B cell (primary cell): ENCODE results near the gene MRPL19. TPM values are rescaled to one million over a fixed set of nuclear protein-coding genes. Genes with fewer than 3 reads are reported as not detected.

Experiments used
- ATAC-seq: fragments of 200-7000 bp; cut with Tn5 transposase; one replicate; pipeline ENCODE4 v1.10.0; 2021; ENCODE audit warnings: low read depth, mild to moderate bottlenecking, moderate number of reproducible peaks, moderate library complexity
- CTCF ChIA-PET: fragments of 350-600 bp; sonication (Branson Sonifier 250); formaldehyde crosslinking; loops from one replicate; lab custom pipeline; 2021; ENCODE audit warnings: antibody characterized with exemption, inconsistent platforms; lab: Charles Lee
- POLR2A ChIA-PET: fragments of 350-600 bp; sonication (Branson Sonifier 250); formaldehyde crosslinking; loops from one replicate; lab custom pipeline; 2021; ENCODE audit warnings: antibody characterized with exemption; lab: Charles Lee
- DNase-seq: peaks from one replicate; pipeline ENCODE4 v3.0.0; 2013
- H2AFZ ChIP-seq: 2 replicates; pipeline ENCODE4 v1.6.1; 2012; ENCODE audit warnings: mild to moderate bottlenecking, low read depth, low read length; ENCODE audit not compliant: insufficient read depth, poor library complexity, severe bottlenecking
- H3K27ac ChIP-seq, 2 donors: 1 replicate in 1 of 2; 2 replicates in 1 of 2; pipeline ENCODE4 v1.5.1; 2012 to 2013; ENCODE audit warnings: low read length in 2 of 2, mild to moderate bottlenecking in 2 of 2, moderate library complexity in 1 of 2
- H3K27me3 ChIP-seq, 4 experiments: fragments of 200-600 bp in 1 of 4; sonication (generic) in 1 of 4; replicated peaks in 1 of 4; 1 replicate in 2 of 4; 2 replicates in 2 of 4; pipeline versions ENCODE4 v1.6.1 to v1.7.0; 2013 to 2016; ENCODE audit warnings: low read length in 3 of 4, mild to moderate bottlenecking in 2 of 4, mixed read lengths in 1 of 4, moderate library complexity in 1 of 4; ENCODE audit not compliant: insufficient read depth in 4 of 4, control insufficient read depth in 3 of 4; ENCODE audit errors: control extremely low read depth in 1 of 4
- H3K36me3 ChIP-seq, 2 experiments: replicated peaks in 1 of 2; 1 replicate in 1 of 2; 2 replicates in 1 of 2; pipeline versions ENCODE4 v1.6.1 to v1.7.1; 2013; ENCODE audit warnings: low read length in 1 of 2; ENCODE audit not compliant: insufficient read depth in 2 of 2, control insufficient read depth in 1 of 2; ENCODE audit errors: control extremely low read depth in 1 of 2, extremely low read depth in 1 of 2
- H3K4me1 ChIP-seq, 2 donors: fragments of 200-600 bp in 1 of 2; sonication (generic) in 1 of 2; 1 replicate in 1 of 2; 2 replicates in 1 of 2; pipeline versions ENCODE4 v1.5.1 to v1.6.1; 2013 to 2017; ENCODE audit warnings: low read length in 2 of 2; ENCODE audit not compliant: control insufficient read depth in 2 of 2, insufficient read depth in 2 of 2
- H3K4me2 ChIP-seq: replicated peaks from 2 replicates; pipeline ENCODE3; 2012; ENCODE audit warnings: mild to moderate bottlenecking, low read depth, low read length; ENCODE audit not compliant: poor library complexity, severe bottlenecking
- H3K4me3 ChIP-seq, 5 experiments: fragments of 200-600 bp in 1 of 5; sonication (generic) in 1 of 5; 1 replicate in 3 of 5; 2 replicates in 2 of 5; pipeline versions ENCODE4 v1.5.1 to v1.7.0; 2011 to 2016; ENCODE audit warnings: low read length in 4 of 5, mild to moderate bottlenecking in 4 of 5, low read depth in 2 of 5, control low read depth in 1 of 5, moderate library complexity in 1 of 5; ENCODE audit not compliant: insufficient read depth in 1 of 5; ENCODE audit errors: control extremely low read depth in 1 of 5, extremely low read depth in 1 of 5
- H3K79me2 ChIP-seq: fragments of 200-600 bp; sonication (generic); one replicate; pipeline ENCODE4 v1.6.0; 2016; ENCODE audit warnings: low read length; ENCODE audit not compliant: control insufficient read depth, insufficient read depth
- H3K9ac ChIP-seq: fragments of 200-600 bp; sonication (generic); 2 replicates; pipeline ENCODE4 v1.6.1; 2017; ENCODE audit warnings: mild to moderate bottlenecking, low read length, moderate library complexity
- H3K9me3 ChIP-seq, 3 donors: one replicate each; pipeline versions ENCODE4 v1.6.1 to v1.7.1; 2013; ENCODE audit warnings: low read length in 2 of 3; ENCODE audit not compliant: control insufficient read depth in 2 of 3, insufficient read depth in 1 of 3; ENCODE audit errors: control extremely low read depth in 1 of 3
- H4K20me1 ChIP-seq: 2 replicates; pipeline ENCODE4 v1.6.0; 2012; ENCODE audit warnings: mild to moderate bottlenecking, low read length; ENCODE audit not compliant: insufficient read depth, control insufficient read depth, poor library complexity, severe bottlenecking
- H3K27ac Mint-ChIP-seq: one replicate; pipeline ENCODE4 v1.8.0; 2021; ENCODE audit warnings: mixed read lengths
- H3K27me3 Mint-ChIP-seq: one replicate; pipeline ENCODE4 v1.8.0; 2021; ENCODE audit warnings: mixed read lengths
- H3K4me1 Mint-ChIP-seq: one replicate; pipeline ENCODE4 v1.8.0; 2021; ENCODE audit warnings: mixed read lengths
- H3K4me3 Mint-ChIP-seq: one replicate; pipeline ENCODE4 v1.8.0; 2021; ENCODE audit warnings: mixed read lengths
- H3K9me3 Mint-ChIP-seq: one replicate; pipeline ENCODE4 v1.8.0; 2022; ENCODE audit warnings: mixed read lengths; ENCODE audit not compliant: insufficient read depth
- CTCF ChIP-seq: fragments of 200-600 bp; IDR thresholded peaks from one replicate; pipeline ENCODE4 v1.8.0; 2022; ENCODE audit warnings: antibody characterized with exemption, mild to moderate bottlenecking
- EZH2 ChIP-seq: IDR thresholded peaks from 2 replicates; pipeline ENCODE4 v1.6.1; 2012; ENCODE audit warnings: borderline replicate concordance, low read depth, mild to moderate bottlenecking, moderate library complexity, low read length; ENCODE audit not compliant: insufficient read depth, poor library complexity, severe bottlenecking
- WGBS: methylation state at CpG from one replicate; pipeline ENCODE4 v1.1.5; 2013; ENCODE audit warnings: missing lambda C conversion rate; ENCODE audit not compliant: insufficient coverage; 5-methylcytosine and 5-hydroxymethylcytosine counted together
- intact Hi-C: fragments of 100-400 bp; cut with micrococcal nuclease; formaldehyde crosslinking; loops from one replicate; pipeline ENCODE4 v1.10.0; 2022
- polyA plus RNA-seq: library from polyadenylated mRNA; depleted of rRNA; stranded (reverse); fragments of >200 nt; gene quantifications from 2 replicates; pipeline ENCODE4 v1.2.3, GENCODE V29; 2012
- total RNA-seq, 2 donors: library from RNA; stranded (reverse); fragments of 120-200 nt in 1 of 2; gene quantifications; 1 replicate in 1 of 2; 2 replicates in 1 of 2; pipeline versions ENCODE4 v1.2.3 to v1.2.4, GENCODE V29; 2013 to 2022

The MRPL19 gene
- total and polyA plus RNA-seq, 2 donors (not counting 1 experiment from before 2014, with no cell fraction given): 3.4 to 28.4 TPM

- H3K27me3 ChIP-seq: no peaks in the 10 kb centered on the region
- no peak overlapping the region for H3K9ac ChIP-seq
- peaks cover 0 to 3% (median 0%) of the 10 kb centered on the region in 3 donors for H3K9me3 ChIP-seq
- TF ChIP-seq CTCF (no peak), EZH2 (no peak)
- no peak overlapping the region for H3K27ac ChIP-seq
- POLR2A ChIA-PET: no interaction called here
- peaks cover 3% of the 10 kb centered on the region for H3K79me2 ChIP-seq
- WGBS: no CpG with 5 or more reads among the region's 4 CpGs
- no peak overlapping the region for H3K4me2 ChIP-seq
- CTCF ChIA-PET: no interaction called here
- H4K20me1 ChIP-seq: no peaks in the 10 kb centered on the region
- no peak for ATAC-seq
- peaks cover 5 to 53% of the 10 kb centered on the region in 2 experiments for H3K36me3 ChIP-seq
- H3K27ac Mint-ChIP-seq: no peak overlapping the region
- no peak overlapping the region for H3K4me3 ChIP-seq
- H3K4me1 Mint-ChIP-seq: no peaks in the 10 kb centered on the region
- no peak overlapping the region for H3K4me3 Mint-ChIP-seq
- intact Hi-C loops: no loop called here
- no peaks in the 10 kb centered on the region for H3K4me1 ChIP-seq
- H2AFZ ChIP-seq: no peak overlapping the region
- no peak for DNase-seq
- no peaks in the 10 kb centered on the region for H3K9me3 Mint-ChIP-seq
- H3K27me3 Mint-ChIP-seq: no peaks in the 10 kb centered on the region
Observed at GRCh38 chr2:75702593-75702992, 56.0 kb downstream of the MRPL19 start.

GRCh38 chr2:75703589-75704287, 57.2 kb downstream of the MRPL19 start:
- H3K4me1 Mint-ChIP-seq: peaks cover 7% of the 10 kb centered on the region

More at GRCh38 chr2:75703589-75704287, 57.2 kb downstream of the MRPL19 start:
- Histone ChIP-seq H3K27me3 (no peaks in the 10 kb centered on the region), H4K20me1 (no peaks in the 10 kb centered on the region), H3K4me2 (no peak overlapping the region), H3K36me3 (peaks cover 5 to 49% of the 10 kb centered on the region in 2 experiments), H3K79me2 (peaks cover 13% of the 10 kb centered on the region), H3K9me3 (no peaks in the 10 kb centered on the region), H2AFZ (no peak overlapping the region), H3K4me3 (no peak overlapping the region), H3K27ac (no peak overlapping the region), H3K4me1 (no peaks in the 10 kb centered on the region), H3K9ac (no peak overlapping the region)
- ChIA-PET CTCF (no interaction called here), POLR2A (no interaction called here)
- intact Hi-C loops: no loop called here
- Mint-ChIP-seq H3K27me3 (no peaks in the 10 kb centered on the region), H3K9me3 (no peaks in the 10 kb centered on the region), H3K27ac (no peak overlapping the region), H3K4me3 (no peak overlapping the region)
- no peak for ATAC-seq
- DNase-seq: no peak
- no CpG with 5 or more reads among the region's 4 CpGs for WGBS
- TF ChIP-seq EZH2 (no peak), CTCF (no peak)
